ENCODE results near the gene ZNF700. TPM values are rescaled to one million over a fixed set of nuclear protein-coding genes. Genes with fewer than 3 reads are reported as not detected.
"Not testable (repeated sequence)": the region's sequence is repeated elsewhere in the genome, so short reads cannot be mapped to it uniquely, and the experiment has no call there.

Gene ZNF700
- total RNA-seq, 1 donor from 2014 or later: 14.2 TPM

DNA sequence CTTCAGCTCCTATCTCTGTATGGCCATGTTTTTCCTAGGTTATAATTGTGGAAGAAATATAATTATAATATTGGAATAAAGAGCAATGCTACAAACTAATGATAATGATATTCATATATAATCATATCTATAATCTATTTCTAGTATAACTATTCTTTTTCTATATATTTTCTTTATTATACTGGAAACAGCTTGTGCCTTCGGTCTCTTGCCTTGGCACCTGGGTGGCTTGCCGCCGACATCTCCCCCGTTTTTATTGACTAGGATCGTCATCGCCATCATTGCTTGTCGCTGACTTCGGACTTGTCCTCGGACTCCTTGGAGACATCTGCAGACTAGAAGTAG lies 64.2 kb downstream of the ZNF700 start:
- no peak for DNase-seq

DNA sequence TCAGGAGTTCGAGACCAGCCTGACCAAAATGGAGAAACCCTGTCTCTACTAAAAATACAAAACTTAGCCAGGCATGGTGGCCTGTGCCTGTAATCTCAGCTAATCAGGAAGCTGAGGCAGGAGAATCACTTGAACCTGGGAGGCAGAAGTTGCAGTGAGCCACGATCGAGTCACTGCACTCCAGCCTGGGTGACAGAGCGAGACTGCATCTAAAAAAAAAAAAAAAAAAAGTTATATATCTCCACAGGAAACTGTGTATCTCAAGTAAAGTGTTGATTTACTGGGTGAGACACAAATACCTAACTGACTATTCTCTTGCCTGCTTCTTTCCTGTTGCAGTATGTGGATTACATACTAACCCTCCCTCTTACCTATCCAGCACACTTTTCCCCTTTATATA lies 67.0 kb downstream of the ZNF700 start:
- DNase-seq: not testable (repeated sequence)

DNA sequence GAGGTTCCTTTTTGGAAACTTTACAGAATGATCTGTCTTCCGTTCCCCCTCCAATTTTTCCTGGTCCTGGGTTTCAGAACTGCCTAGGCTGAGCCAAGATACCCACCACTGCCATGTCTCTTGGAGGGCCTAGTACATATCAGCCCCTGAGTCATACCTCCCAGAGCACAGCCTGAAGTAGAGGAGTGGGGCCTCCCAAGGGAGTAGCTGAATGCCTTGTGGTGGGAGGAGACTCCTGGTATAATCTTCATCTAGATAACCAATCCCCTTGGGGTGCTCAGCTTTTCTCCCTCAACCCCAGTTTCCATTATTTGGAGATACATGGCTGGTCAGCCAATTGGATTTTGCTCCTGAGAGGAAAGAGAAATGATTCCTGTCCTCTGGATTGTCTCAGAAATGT lies 70.3 kb downstream of the ZNF700 start:
- DNase-seq: no peak

Small RNAs within 50 kb of the gene (small RNA-seq; reads per million reads assigned to genes)
- not detected for gene RNA5SP464 (ENCODE audit: low replicate concordance)

Other genes starting within 250 kb of the ZNF700 start
- gene ZNF823, start 186.2 kb upstream of the ZNF700 start, total RNA-seq: 8.5 TPM
- gene ZNF441, start 158.1 kb upstream of the ZNF700 start, total RNA-seq: 16.2 TPM
- 4.4 TPM for gene ZNF491, start 126.6 kb upstream of the ZNF700 start, total RNA-seq
- gene ZNF440, start 110.8 kb upstream of the ZNF700 start, total RNA-seq: 9.8 TPM
- 8.1 TPM for gene ZNF439, start 76.4 kb upstream of the ZNF700 start, total RNA-seq
- 9.8 TPM for gene ZNF69, start 37.3 kb upstream of the ZNF700 start, total RNA-seq
- 4.4 TPM for gene ZNF763, start 39.9 kb downstream of the ZNF700 start, total RNA-seq
- 11.9 TPM for gene ZNF433, start 110.6 kb downstream of the ZNF700 start, total RNA-seq
- gene ZNF878, start 127.9 kb downstream of the ZNF700 start, total RNA-seq: not detected
- gene ZNF844, start 139.6 kb downstream of the ZNF700 start, total RNA-seq: 24.4 TPM
- gene ZNF20, start 215.2 kb downstream of the ZNF700 start, total RNA-seq: 1.6 TPM
- 16.9 TPM for gene ZNF625, start 231.6 kb downstream of the ZNF700 start, total RNA-seq
- gene ZNF136, start 238.0 kb downstream of the ZNF700 start, total RNA-seq: 18.1 TPM

Data from tongue (tissue), 3 donors.